HG03521 (cell line): ENCODE measurements around the gene DTX3.
"Not testable (repeated sequence)": the region's sequence is repeated elsewhere in the genome, so short reads cannot be mapped to it uniquely, and the experiment has no call there.

Experiments
- ATAC-seq: cut with Tn5 transposase; IDR thresholded peaks from one replicate; pipeline ENCODE4 v1.9.1; 2021; ENCODE audit warnings: mild to moderate bottlenecking, moderate library complexity; ENCODE audit not compliant: unreplicated experiment

Gene DTX3

DNA sequence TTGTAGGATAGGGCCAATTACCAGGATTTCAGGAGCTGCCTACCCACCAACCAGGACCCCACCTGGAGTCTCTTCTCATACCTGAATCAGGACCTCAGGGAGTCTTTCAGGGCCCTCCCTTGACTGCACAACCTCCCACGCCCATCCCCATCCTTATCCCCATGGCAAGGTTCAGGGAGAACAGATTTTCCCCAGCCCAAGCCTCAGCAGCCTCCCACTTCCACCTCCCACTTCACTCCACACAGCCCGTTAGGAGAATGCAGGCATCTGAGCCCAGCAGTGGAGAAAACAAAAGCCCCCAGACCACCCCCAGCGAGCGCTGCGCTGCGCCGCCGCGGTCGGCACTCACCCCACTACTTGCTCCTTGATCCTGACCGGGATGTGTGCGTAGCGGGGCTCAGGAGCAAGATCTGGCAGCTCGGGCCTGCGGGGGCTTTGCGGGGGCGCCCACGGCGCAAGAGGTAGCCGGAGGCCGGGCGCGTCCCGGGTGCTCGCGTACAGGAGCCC is 27.0 kb downstream of the DTX3 start:
- ATAC-seq, result no peak

DNA sequence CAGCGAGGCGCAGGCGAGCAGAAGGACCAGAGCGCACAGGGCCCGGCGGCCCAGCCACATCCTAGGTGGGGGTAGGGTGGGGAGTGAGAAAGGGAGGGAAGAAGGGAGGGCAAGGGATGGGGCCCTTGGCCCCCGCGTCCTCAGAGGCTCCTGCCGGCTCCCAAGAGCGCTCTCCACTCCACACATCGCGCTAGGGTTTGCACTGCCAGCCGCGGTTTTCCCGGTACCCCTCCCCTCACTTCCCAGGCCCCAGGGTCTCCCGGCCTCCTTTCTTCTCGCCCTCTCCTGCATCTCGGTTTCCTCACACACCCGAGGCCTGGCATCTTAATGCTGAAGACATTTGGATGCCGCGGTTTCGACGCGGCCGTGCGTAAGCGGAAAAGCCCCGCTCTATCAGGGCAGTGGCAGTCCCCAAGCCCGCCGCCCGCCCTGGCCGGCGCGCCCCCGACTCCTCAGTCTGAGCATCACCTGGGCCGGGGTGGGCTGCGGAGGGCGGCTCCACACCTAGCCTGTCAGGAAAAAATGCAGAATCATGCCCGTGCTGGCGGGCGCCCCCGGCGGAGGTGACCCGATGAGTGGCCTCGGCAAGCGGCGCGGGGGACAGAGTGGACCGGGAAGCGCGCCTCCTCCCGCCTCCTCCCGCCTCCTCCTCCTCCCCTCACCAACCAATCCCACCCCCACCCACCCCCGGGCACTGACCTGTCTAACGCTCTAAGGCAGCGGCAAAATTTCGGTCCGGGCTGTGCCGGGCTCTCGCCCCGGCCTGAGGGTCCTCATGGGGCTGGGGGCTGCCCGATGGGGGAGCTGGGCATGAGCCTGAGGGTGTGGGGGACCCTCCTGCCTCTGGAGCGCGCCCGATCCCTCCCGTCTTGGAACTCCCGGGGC is 27.7 kb downstream of the DTX3 start:
- no peak for ATAC-seq

DNA sequence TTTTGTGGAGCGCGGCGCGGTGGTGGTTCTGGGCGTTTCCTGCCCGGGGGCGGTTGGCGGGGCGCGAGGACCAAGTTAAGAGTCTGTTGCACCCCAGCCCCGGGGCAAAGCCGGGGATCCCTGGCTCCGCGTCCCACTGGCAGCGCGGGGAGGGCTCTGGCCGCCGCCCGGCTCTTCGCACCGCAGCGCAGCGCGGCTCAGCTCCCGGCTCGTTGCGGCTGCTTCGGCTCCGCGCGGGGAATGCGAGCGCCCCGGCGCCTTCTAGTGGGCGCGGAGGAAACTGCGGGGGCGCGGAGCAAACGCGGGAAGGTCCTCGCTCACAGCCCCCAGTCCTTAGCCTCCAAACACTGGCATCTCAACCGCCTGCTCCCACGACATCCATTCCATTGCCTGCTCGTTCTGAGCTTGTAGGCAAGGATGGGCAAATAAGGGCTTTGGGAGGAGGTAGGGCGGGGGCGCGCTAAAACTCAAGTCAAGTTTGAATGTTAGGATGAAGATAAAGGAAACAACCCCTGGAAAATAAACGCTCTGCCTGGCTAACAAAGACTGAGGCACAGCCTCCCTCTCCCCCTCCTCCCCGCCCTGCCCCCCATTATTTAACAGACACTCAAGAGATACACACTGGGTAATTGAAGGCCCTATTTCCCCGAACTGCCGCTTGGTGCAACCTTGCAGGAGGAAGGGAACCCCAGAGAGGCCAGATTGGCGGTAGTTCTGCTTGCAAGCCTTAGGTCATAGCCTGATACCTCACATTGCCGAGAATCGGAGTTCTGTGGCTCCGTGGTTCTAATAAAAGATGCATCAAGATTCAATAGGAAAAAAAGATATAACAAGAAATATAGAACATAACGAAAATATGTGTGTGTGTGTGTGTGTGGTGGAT is 28.6 kb downstream of the DTX3 start, which contains the start of gene B4GALNT1:
Gene B4GALNT1 (minus strand): TSS at position 244 of the 883 bp plus-strand sequence. CDS start 1,069 bp downstream, outside the sequence.
- no peak for ATAC-seq

DNA sequence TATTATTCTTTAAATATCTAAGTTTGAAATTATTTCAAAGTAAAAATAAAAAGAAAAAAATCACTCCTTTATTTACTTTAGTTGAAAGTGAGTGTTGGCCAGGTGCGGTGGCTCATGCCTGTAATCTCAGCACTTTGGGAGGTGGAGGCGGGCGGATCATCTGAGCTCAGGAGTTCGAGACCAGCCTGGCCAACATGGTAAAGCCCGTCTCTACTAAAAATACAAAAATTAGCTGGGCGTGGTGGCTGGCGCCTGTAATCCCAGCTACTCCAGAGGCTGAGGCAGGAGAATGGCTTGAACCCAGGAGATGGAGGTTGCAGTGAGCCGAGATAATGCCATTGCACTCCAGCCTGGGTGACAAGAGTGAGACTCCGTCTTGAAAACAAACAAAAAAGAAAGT is 32.1 kb downstream of the DTX3 start:
- ATAC-seq, result not testable (repeated sequence)

DNA sequence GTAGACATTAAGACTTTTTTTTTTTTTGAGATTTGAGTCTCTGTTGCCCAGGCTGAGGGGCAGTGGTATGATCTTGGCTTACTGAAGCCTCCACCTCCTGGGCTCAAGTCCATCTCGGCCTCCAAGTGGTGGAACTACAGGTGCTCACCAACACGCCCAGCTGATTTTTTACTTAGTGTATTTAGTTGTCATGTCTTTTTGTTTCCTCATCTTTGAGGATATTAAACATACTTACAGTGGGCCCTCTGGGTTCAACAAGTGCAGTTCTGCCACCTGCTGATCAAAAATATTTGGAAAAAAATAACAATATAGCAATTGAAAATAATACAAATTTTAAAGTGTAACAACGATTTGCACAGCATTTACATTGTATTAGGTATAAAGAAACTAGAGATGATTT is 32.7 kb downstream of the DTX3 start:
- no peak for ATAC-seq

DNA sequence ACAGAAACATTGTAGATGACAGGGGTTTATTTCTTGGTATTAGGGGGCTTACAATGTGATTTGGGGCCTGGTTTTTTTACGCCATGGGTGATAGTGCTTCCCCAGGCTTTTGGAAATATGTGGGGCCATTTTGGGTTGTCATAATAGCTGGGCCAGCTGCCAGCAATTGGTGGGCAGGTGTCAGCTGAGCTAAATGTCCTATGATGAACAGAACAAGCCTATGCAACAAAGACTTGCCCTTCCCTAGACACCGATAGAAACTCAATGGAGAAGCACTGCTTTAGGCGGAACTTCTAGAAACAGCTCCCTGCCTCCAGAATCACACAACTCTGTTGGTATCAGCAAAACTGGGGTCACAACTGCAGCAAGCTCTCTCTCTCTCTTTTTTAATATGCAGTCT is 33.5 kb downstream of the DTX3 start:
- ATAC-seq, result no peak

DNA sequence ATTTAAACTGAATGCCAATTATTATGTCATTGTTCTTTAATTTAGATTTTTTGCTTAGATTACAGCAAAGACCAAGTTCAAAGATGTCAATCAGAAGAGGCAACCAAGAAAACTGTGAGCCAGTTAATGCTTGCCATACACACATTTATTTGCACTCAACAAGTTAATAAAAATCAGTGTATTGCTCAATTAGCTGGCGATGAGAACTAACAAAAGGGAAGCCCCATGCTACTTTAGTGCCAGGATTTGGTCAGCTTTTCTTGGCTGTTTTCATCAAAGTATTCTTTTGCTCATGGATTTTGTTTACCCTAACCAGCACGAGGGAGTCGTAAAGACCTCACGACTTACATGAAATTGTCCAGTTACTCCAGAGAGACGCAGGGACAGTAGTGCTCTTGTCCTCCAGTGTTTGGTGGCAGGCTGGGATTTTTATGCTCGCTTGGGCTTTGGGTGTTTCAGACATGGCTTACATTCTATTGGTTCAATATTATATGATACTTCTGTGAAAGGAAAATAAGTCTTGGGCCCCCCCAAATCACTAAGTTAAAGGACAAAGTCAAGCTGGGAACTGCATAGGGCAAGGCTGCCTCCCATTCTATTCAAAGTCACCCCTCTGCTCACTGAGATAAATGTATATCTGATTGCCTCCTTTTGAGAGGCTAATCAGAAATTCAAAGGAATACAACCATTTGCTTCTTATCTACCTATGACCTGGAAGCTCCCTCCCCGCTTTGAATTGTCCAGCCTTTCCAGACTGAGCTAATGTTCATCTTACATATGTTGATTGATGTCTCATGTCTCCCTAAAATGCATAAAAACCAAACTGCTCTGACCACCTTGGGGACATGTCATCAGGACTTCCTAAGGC is 35.8 kb downstream of the DTX3 start:
- ATAC-seq, result no peak

DNA sequence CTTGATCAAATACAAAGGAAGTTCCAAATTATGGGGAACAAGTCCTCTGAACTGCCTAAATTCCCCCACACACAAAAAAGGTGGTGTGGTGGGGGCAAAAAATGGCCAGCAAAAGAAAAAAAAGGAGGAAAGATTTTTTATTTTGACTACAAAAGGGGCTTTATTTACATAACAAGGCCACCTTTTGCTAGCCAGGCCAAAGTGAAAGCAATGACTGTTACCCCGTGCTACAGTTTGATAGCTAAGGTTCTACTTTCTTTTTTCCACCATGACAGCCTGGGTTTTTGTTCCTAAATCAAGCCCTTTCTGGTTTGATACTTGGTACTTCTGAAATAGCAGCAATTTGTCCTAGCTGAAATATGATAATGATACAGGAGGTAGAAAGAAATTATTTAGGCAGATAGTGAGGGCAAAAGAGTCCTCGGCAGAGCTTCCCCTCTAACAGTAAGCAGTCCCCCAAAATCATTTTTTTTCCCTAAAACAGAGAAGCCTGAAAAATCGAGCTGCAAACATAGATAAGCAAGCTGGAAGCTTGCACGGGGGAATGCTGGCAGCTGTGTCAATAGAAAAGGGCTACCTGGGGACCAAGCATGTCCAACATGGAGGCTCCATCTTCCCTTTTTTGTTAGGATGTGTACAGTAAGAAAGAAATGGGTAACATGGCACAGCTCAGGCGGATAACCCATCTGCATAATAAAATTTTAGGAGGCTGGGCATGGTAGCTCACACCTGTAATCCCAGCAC is 37.2 kb downstream of the DTX3 start:
- no peak for ATAC-seq

DNA sequence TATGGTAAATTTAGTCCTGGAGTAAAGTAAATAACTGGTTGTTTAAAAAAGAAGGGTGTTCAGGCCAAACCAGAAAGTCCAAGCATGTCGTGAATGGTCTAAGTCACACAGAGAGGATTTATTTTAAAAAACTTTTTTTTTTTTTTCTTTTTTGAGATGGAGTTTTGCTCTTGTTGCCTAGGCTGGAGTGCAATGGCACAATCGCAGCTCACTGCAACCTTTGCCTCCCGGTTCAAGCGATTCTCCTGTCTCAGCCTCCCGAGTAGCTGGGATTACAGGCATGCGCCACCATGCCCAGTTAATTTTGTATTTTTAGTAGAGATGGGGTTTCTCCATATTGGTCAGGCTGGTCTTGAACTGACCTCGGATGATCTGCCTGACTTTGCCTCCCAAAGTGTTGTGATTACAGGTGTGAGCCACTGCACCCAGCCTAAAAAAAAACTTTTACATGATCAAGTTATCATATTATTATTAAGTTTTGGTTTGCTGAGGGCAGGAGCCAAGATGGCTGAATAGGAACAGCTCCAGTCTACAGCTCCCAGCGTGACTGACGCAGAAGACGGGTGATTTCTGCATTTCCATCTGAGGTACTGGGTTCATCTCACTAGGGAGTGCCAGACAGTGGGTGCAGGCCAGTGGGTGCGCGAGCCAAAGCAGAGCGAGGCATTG is 41.5 kb downstream of the DTX3 start:
- ATAC-seq, result not testable (repeated sequence)

DNA sequence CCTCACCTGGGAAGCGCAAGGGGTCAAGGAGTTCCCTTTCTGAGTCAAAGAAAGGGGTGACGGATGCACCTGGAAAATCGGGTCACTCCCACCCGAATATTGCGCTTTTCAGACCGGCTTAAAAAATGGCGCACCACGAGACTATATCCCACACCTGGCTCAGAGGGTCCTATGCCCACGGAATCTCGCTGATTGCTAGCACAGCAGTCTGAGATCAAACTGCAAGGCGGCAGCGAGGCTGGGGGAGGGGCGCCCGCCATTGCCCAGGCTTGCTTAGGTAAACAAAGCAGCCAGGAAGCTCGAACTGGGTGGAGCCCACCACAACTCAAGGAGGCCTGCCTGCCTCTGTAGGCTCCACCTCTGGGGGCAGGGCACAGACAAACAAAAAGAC is 42.0 kb downstream of the DTX3 start:
- ATAC-seq, result not testable (repeated sequence)

DNA sequence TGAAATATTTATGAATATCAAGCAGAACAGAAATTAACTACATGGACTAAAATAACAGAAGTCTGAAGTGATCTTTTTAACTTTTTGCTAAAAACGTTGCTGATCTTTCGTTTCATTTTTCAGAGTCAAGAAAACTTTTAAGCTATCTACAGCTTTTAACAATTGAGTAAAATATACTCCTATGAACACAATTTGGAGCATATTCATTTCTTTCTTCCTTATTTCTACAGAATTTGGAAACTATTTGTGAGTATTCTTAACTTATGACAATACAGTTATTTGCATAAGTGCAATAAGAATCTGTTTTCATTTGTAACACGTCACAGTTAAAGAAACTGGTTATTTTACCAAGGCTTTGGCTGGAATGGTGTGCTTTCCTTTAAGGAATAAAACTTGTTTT is 49.4 kb downstream of the DTX3 start:
- no peak for ATAC-seq

DNA sequence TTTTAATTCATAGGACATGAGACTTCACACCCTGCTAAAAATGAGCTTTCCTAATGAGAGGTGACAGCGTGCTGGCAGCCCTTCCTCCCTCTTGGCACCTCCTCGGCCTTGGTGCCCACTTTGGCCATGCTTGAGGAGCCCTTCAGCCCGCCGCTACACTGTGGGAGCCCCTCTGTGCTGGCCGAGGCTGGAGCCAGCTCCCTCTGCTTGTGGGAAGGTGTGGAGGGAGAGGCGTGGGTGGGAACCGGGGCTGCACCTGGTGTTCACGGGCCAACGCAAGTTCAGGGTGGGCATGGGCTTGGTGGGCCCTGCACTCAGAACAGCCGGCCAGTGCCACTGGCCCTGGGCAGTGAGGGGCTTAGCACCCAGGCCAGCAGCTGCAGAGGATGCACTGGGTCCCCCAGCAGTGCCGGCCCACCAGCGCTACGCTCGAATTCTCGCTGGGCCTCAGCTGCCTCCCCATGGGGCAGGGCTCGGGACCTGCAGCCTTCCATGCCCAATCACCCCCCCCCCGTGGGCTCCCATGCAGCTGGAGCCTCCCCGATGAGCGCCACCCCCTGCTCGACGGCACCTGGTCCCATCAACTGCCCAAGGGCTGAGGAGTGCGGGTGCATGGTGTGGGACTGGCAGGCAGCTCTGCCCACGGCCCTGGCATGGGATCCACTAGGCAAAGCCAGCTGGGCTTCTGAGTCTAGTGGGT is 51.1 kb downstream of the DTX3 start:
- ATAC-seq, result no peak

DNA sequence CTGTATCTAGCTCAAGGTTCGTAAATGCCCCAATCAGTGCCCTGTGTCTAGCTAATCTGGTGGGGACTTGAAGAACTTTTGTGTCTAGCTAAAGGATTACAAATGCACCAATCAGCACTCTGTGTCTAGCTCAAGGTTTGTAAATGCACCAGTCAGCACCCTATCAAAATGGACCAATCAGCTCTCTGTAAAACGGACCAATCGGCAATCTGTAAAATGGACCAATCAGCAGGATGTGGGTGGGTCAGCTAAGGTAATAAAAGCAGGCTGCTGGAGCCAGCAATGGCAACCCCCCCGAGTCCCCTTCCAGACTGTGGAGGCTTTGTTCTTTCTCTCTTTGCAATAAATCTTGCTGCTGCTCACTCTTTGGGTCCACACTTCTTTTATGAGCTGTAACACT is 51.8 kb downstream of the DTX3 start:
- ATAC-seq, result not testable (repeated sequence)

DNA sequence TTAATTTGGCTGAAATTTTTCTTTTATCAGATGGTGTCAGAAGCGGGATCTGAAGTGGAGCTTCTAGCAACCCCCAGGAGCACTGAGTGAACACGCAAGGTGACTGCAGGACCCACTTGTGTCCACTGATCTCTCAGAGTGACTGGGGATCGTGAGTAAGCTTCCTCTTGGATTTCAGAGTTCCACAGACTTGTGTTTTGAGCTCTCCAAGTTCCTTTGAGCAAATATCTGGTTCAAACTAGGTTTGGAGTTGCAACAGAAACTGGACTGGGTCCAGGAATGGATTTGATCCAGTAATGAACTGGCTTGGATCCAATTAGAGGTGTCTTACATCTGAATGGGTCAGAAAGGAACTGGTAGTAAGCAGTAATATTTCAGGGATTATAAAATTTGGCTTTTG is 53.1 kb downstream of the DTX3 start:
- no peak for ATAC-seq

DNA sequence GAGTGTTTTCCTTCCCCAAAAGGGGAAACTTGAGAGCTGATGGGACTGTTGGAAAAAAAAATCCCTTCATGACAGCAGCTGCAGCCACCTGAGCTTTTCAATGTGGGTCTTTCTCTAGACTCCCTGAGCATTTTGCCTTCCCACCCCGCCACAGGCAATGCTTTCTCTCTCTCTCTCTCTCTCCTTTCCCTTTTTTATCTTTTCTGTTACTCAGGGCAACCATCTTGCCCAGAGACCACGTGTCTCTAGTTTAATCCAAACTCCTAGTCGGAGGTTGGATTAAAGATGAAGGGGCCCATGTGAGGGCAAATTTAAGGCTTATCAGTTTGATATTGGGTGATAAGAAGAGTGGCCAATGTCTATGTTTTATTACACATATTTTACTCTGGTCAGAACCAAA is 54.3 kb downstream of the DTX3 start:
- no peak for ATAC-seq
